ENCODE data around the gene PHACTR1. TPM values are rescaled to one million over a fixed set of nuclear protein-coding genes. Genes with fewer than 3 reads are reported as not detected.

PHACTR1 gene
- total and polyA plus RNA-seq, 8 donors: 0.46 to 17.4 (median 6.4) TPM; not detected in 1

DNA sequence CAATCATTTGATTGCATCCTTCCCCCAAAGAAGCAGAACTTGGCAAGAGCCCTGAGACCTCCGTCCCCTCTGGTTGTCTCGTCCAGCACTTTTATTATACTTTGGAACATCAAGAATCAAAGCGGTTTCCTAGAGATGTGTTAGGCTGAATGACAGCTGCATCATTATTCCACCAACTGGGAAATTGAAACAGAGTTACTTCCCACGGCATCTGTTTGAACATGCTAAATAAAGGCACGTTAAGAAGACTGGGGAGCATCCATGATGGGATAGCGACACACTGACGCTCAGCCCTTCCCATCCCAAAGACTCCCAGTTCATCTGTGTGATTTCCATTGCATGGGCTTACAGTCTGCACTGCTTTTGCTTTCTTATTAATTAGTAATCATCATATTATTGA is 464.0 kb downstream of the PHACTR1 start:
- intact Hi-C loops (cut with DNase I; ENCODE audit: low total_unique reads): no loop called here
- Histone ChIP-seq H3K27ac (no peak overlapping the region), H3K9me3 (no peaks in the 10 kb centered on the region), H3K27me3 (no peaks in the 10 kb centered on the region), H3K36me3 (peaks cover 0 to 19% (median 7%) of the 10 kb centered on the region in 4 donors), H3K4me1 (no peaks in the 10 kb centered on the region), H3K4me3 (no peak overlapping the region)
- WGBS, 5 donors: 78 to 91% (median 84%) methylated on average over 7 of the region's 7 CpGs
- TF ChIP-seq CTCF (IDR thresholded peaks at IDR 0.05): no peak
- no peak for TF ChIP-seq EP300 (IDR thresholded peaks at IDR 0.05)
- no peak for TF ChIP-seq POLR2A (IDR thresholded peaks at IDR 0.05)
- no peak for TF ChIP-seq POLR2AphosphoS5 (IDR thresholded peaks at IDR 0.05)
- DNase-seq: no peak

DNA sequence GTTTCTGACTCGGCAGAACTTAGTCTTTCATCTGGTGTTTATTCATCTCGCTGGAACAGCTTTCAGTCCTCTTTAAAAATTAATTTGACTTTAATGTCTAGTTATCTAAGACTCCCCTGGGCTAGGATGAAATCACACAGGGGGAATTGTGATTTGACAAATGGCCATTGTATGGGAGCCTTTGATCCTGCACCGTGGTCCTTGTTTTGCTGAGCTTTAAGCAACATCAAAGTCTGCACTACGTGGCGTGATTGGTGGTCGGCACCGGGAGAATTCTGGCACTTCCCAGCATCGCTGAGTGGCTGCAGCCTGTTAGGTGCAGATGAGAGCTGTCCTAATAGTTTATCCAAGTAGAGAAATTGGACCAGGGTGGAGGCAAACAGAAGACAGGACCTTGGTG is 464.8 kb downstream of the PHACTR1 start:
- Histone ChIP-seq H3K27me3 (no peaks in the 10 kb centered on the region), H3K4me1 (no peaks in the 10 kb centered on the region), H3K4me3 (no peak overlapping the region), H3K9me3 (no peaks in the 10 kb centered on the region), H3K27ac (no peak overlapping the region), H3K36me3 (peaks cover 0 to 19% (median 7%) of the 10 kb centered on the region in 4 donors)
- no peak for TF ChIP-seq POLR2A (IDR thresholded peaks at IDR 0.05)
- no peak for TF ChIP-seq POLR2AphosphoS5 (IDR thresholded peaks at IDR 0.05)
- TF ChIP-seq EP300 (IDR thresholded peaks at IDR 0.05): no peak
- TF ChIP-seq CTCF (IDR thresholded peaks at IDR 0.05): no peak
- intact Hi-C loops (cut with DNase I; ENCODE audit: low total_unique reads): no loop called here
- DNase-seq: peak in 1 of 2 donors; percentile 27
- WGBS, 5 donors: 27 to 47% (median 42%) methylated on average over 8 of the region's 8 CpGs

GRCh38 chr6:13183415-13184088 is 467.0 kb downstream of the PHACTR1 start:
- no peaks in the 10 kb centered on the region for H3K4me1 ChIP-seq
- H3K36me3 ChIP-seq: peaks cover 0 to 22% (median 7%) of the 10 kb centered on the region in 4 donors
- 84 to 90% (median 87%) methylated on average over 9 of the region's 9 CpGs for WGBS, 5 donors
- intact Hi-C loops (cut with DNase I; ENCODE audit: low total_unique reads): no loop called here
- no peak overlapping the region for H3K4me3 ChIP-seq
- DNase-seq: no peak
- TF ChIP-seq POLR2AphosphoS5 (IDR thresholded peaks at IDR 0.05) (no peak), POLR2A (IDR thresholded peaks at IDR 0.05) (no peak), CTCF (IDR thresholded peaks at IDR 0.05) (no peak), EP300 (IDR thresholded peaks at IDR 0.05) (no peak)
- H3K27ac ChIP-seq: no peak overlapping the region
- no peaks in the 10 kb centered on the region for H3K9me3 ChIP-seq
- no peaks in the 10 kb centered on the region for H3K27me3 ChIP-seq

- no peak for DNase-seq
- Histone ChIP-seq H3K27ac (no peak overlapping the region), H3K4me3 (no peak overlapping the region), H3K4me1 (no peaks in the 10 kb centered on the region), H3K36me3 (peaks cover 0 to 27% (median 7%) of the 10 kb centered on the region in 4 donors), H3K9me3 (no peaks in the 10 kb centered on the region), H3K27me3 (no peaks in the 10 kb centered on the region)
- TF ChIP-seq POLR2AphosphoS5 (IDR thresholded peaks at IDR 0.05) (no peak), EP300 (IDR thresholded peaks at IDR 0.05) (no peak), CTCF (IDR thresholded peaks at IDR 0.05) (no peak)
- intact Hi-C loops (cut with DNase I; ENCODE audit: low total_unique reads): no loop called here
- WGBS, 5 donors: 85 to 98% (median 95%) methylated on average over 7 of the region's 7 CpGs
Observed at GRCh38 chr6:13184089-13184468, 467.5 kb downstream of the PHACTR1 start.

All from stomach (tissue), 9 donors.